GM21390 (cell line): ENCODE measurements around the gene FASLG.
"Not testable (repeated sequence)": the region's sequence is repeated elsewhere in the genome, so short reads cannot be mapped to it uniquely, and the experiment has no call there.

Experiments
- ATAC-seq: cut with Tn5 transposase; IDR thresholded peaks from one replicate; pipeline ENCODE4 v1.9.1; 2021; ENCODE audit not compliant: unreplicated experiment

FASLG gene

GRCh38 chr1:172658871-172659453, at the start of gene FASLG:
TSS of gene FASLG (plus strand) at chr1:172659103. CDS start at chr1:172659202, 99 bp downstream.
- ATAC-seq, result no peak

- no peak for ATAC-seq
Measured at GRCh38 chr1:172609528-172609927, 49.4 kb upstream of the FASLG start.

- no peak for ATAC-seq
Measured at GRCh38 chr1:172612478-172612877, 46.4 kb upstream of the FASLG start.

- no peak for ATAC-seq
Measured at GRCh38 chr1:172613294-172613693, 45.6 kb upstream of the FASLG start.

GRCh38 chr1:172616195-172616594, 42.7 kb upstream of the FASLG start:
- ATAC-seq, result no peak

GRCh38 chr1:172616636-172617035, 42.3 kb upstream of the FASLG start:
- no peak for ATAC-seq

- not testable (repeated sequence) for ATAC-seq
Measured at GRCh38 chr1:172620603-172621002, 38.3 kb upstream of the FASLG start.

GRCh38 chr1:172622541-172622940, 36.4 kb upstream of the FASLG start:
- ATAC-seq, result no peak

- no peak for ATAC-seq
Measured at GRCh38 chr1:172623748-172624147, 35.2 kb upstream of the FASLG start.

GRCh38 chr1:172626845-172627244, 32.1 kb upstream of the FASLG start:
- ATAC-seq, result no peak

- ATAC-seq, result no peak
Measured at GRCh38 chr1:172627702-172628101, 31.2 kb upstream of the FASLG start.

- no peak for ATAC-seq
Measured at GRCh38 chr1:172628401-172628800, 30.5 kb upstream of the FASLG start.

- ATAC-seq, result no peak
Measured at GRCh38 chr1:172629170-172629569, 29.7 kb upstream of the FASLG start.

GRCh38 chr1:172629638-172630037, 29.3 kb upstream of the FASLG start:
- ATAC-seq, result no peak

GRCh38 chr1:172630056-172630818, 28.7 kb upstream of the FASLG start:
- no peak for ATAC-seq

GRCh38 chr1:172630868-172631267, 28.0 kb upstream of the FASLG start:
- ATAC-seq, result no peak

- no peak for ATAC-seq
Measured at GRCh38 chr1:172637522-172637921, 21.4 kb upstream of the FASLG start.

GRCh38 chr1:172638249-172638648, 20.7 kb upstream of the FASLG start:
- no peak for ATAC-seq

GRCh38 chr1:172638885-172639831, 19.7 kb upstream of the FASLG start:
- ATAC-seq, result peak; percentile 59

- no peak for ATAC-seq
Measured at GRCh38 chr1:172640111-172640510, 18.8 kb upstream of the FASLG start.

GRCh38 chr1:172641492-172641891, 17.4 kb upstream of the FASLG start:
- no peak for ATAC-seq

- ATAC-seq, result no peak
Measured at GRCh38 chr1:172642970-172643369, 15.9 kb upstream of the FASLG start.
